Rectal smooth muscle tissue (tissue), 1 donor: ENCODE data around the gene CARD6.
"Not testable (repeated sequence)": the region's sequence is repeated elsewhere in the genome, so short reads cannot be mapped to it uniquely, and the experiment has no call there.

Source experiments
- H3K27ac ChIP-seq: one replicate; pipeline ENCODE4 v1.7.0; 2013; ENCODE audit warnings: low read depth, low read length, inconsistent platforms
- H3K27me3 ChIP-seq: one replicate; pipeline ENCODE4 v1.7.0; 2013; ENCODE audit warnings: low read length; ENCODE audit not compliant: control insufficient read depth, insufficient read depth
- H3K36me3 ChIP-seq: one replicate; pipeline ENCODE4 v1.7.0; 2013; ENCODE audit warnings: low read length; ENCODE audit not compliant: control insufficient read depth, insufficient read depth
- H3K4me1 ChIP-seq: one replicate; pipeline ENCODE4 v1.7.0; 2013; ENCODE audit warnings: low read length; ENCODE audit not compliant: control insufficient read depth, insufficient read depth
- H3K4me3 ChIP-seq: one replicate; pipeline ENCODE4 v1.7.0; 2013; ENCODE audit warnings: low read length
- H3K9ac ChIP-seq: one replicate; pipeline ENCODE4 v1.7.0; 2013; ENCODE audit warnings: low read length

CARD6 gene

GRCh38 chr5:40865004-40865403 lies 23.8 kb downstream of the CARD6 start:
- not testable (repeated sequence) for H3K36me3 ChIP-seq, H3K9ac ChIP-seq, H3K4me1 ChIP-seq, H3K4me3 ChIP-seq, H3K27ac ChIP-seq, H3K27me3 ChIP-seq

- no peak overlapping the region for H3K4me3 ChIP-seq
- no peaks in the 10 kb centered on the region for H3K27me3 ChIP-seq
- no peaks in the 10 kb centered on the region for H3K36me3 ChIP-seq
- H3K4me1 ChIP-seq, result no peaks in the 10 kb centered on the region
- H3K9ac ChIP-seq, result no peak overlapping the region
- H3K27ac ChIP-seq, result no peak overlapping the region
Measured at GRCh38 chr5:40866844-40867243, 25.7 kb downstream of the CARD6 start.

GRCh38 chr5:40869384-40869783 lies 28.2 kb downstream of the CARD6 start:
- Histone ChIP-seq H3K36me3 (no peaks in the 10 kb centered on the region), H3K27ac (no peak overlapping the region), H3K4me3 (no peak overlapping the region), H3K9ac (no peak overlapping the region), H3K27me3 (no peaks in the 10 kb centered on the region), H3K4me1 (no peaks in the 10 kb centered on the region)

- no peak overlapping the region for H3K27ac ChIP-seq
- H3K4me1 ChIP-seq, result no peaks in the 10 kb centered on the region
- H3K9ac ChIP-seq, result no peak overlapping the region
- H3K27me3 ChIP-seq, result no peaks in the 10 kb centered on the region
- H3K4me3 ChIP-seq, result no peak overlapping the region
- H3K36me3 ChIP-seq, result no peaks in the 10 kb centered on the region
Measured at GRCh38 chr5:40871177-40871576, 30.0 kb downstream of the CARD6 start.

- H3K36me3 ChIP-seq, H3K4me1 ChIP-seq, H3K4me3 ChIP-seq: not testable (repeated sequence)
Measured at GRCh38 chr5:40872253-40872652, 31.1 kb downstream of the CARD6 start.

GRCh38 chr5:40873286-40873880 lies 32.2 kb downstream of the CARD6 start:
- Histone ChIP-seq H3K36me3 (no peaks in the 10 kb centered on the region), H3K27ac (no peak overlapping the region), H3K4me1 (no peaks in the 10 kb centered on the region), H3K27me3 (no peaks in the 10 kb centered on the region), H3K9ac (no peak overlapping the region), H3K4me3 (no peak overlapping the region)

More at GRCh38 chr5:40872253-40872652, 31.1 kb downstream of the CARD6 start:
- H3K27me3 ChIP-seq, H3K27ac ChIP-seq, H3K9ac ChIP-seq: not testable (repeated sequence)

- no peaks in the 10 kb centered on the region for H3K4me1 ChIP-seq
- no peaks in the 10 kb centered on the region for H3K27me3 ChIP-seq
- H3K36me3 ChIP-seq, result no peaks in the 10 kb centered on the region
- no peak overlapping the region for H3K9ac ChIP-seq
- no peak overlapping the region for H3K27ac ChIP-seq
- no peak overlapping the region for H3K4me3 ChIP-seq
Measured at GRCh38 chr5:40875958-40876357, 34.8 kb downstream of the CARD6 start.

- Histone ChIP-seq H3K9ac (no peak overlapping the region), H3K4me1 (no peaks in the 10 kb centered on the region), H3K4me3 (no peak overlapping the region), H3K27me3 (no peaks in the 10 kb centered on the region), H3K36me3 (no peaks in the 10 kb centered on the region), H3K27ac (no peak overlapping the region)
Measured at GRCh38 chr5:40877371-40877988, 36.3 kb downstream of the CARD6 start.

- H3K27ac ChIP-seq, result no peak overlapping the region
- no peaks in the 10 kb centered on the region for H3K36me3 ChIP-seq
- H3K9ac ChIP-seq, result no peak overlapping the region
- H3K4me3 ChIP-seq, result no peak overlapping the region
- no peaks in the 10 kb centered on the region for H3K4me1 ChIP-seq
- no peaks in the 10 kb centered on the region for H3K27me3 ChIP-seq
Measured at GRCh38 chr5:40879163-40879942, 38.2 kb downstream of the CARD6 start.

GRCh38 chr5:40882291-40882690 lies 41.1 kb downstream of the CARD6 start:
- H3K4me1 ChIP-seq, result no peaks in the 10 kb centered on the region
- no peaks in the 10 kb centered on the region for H3K27me3 ChIP-seq
- no peak overlapping the region for H3K9ac ChIP-seq
- H3K36me3 ChIP-seq, result no peaks in the 10 kb centered on the region
- no peak overlapping the region for H3K4me3 ChIP-seq
- no peak overlapping the region for H3K27ac ChIP-seq

GRCh38 chr5:40883051-40883450 lies 41.9 kb downstream of the CARD6 start:
- not testable (repeated sequence) for H3K9ac ChIP-seq, H3K27ac ChIP-seq, H3K36me3 ChIP-seq, H3K27me3 ChIP-seq, H3K4me1 ChIP-seq, H3K4me3 ChIP-seq

GRCh38 chr5:40895440-40896425 lies 54.6 kb downstream of the CARD6 start:
- not testable (repeated sequence) for H3K4me1 ChIP-seq, H3K27ac ChIP-seq, H3K9ac ChIP-seq, H3K4me3 ChIP-seq, H3K27me3 ChIP-seq, H3K36me3 ChIP-seq
